HepG2 (cell line): ENCODE results near the gene BBOF1. TPM values are rescaled to one million over a fixed set of nuclear protein-coding genes. Genes with fewer than 3 reads are reported as not detected.

Source experiments
- ARNTL ChIP-seq: sonication (generic); formaldehyde crosslinking; IDR thresholded peaks from 2 replicates; pipeline ENCODE4 v1.4.0; 2020; ENCODE audit warnings: mild to moderate bottlenecking, missing genetic modification reagents
- BCL6 ChIP-seq: IDR thresholded peaks from 2 replicates; pipeline ENCODE4 v1.6.1; 2016; ENCODE audit warnings: missing genetic modification reagents, missing compliant biosample characterization
- HDAC1 ChIP-seq: sonication (generic); formaldehyde crosslinking; IDR thresholded peaks from 2 replicates; pipeline ENCODE4 v1.5.1; 2020; ENCODE audit warnings: mild to moderate bottlenecking, missing genetic modification reagents
- HOXA5 ChIP-seq: sonication (generic); formaldehyde crosslinking; IDR thresholded peaks from 2 replicates; pipeline ENCODE4 v1.4.0; 2020; ENCODE audit warnings: missing genetic modification reagents
- IRF2 ChIP-seq: IDR thresholded peaks from 2 replicates; pipeline ENCODE4 v1.6.1; 2018; ENCODE audit warnings: missing genetic modification reagents, missing compliant biosample characterization
- MYNN ChIP-seq: sonication (generic); formaldehyde crosslinking; IDR thresholded peaks from 2 replicates; pipeline ENCODE4 v1.4.0; 2020; ENCODE audit warnings: mild to moderate bottlenecking, low read depth, missing genetic modification reagents
- NFATC3 ChIP-seq: sonication (generic); formaldehyde crosslinking; IDR thresholded peaks from 2 replicates; pipeline ENCODE4 v1.5.1; 2020; ENCODE audit warnings: mild to moderate bottlenecking, missing genetic modification reagents
- NFRKB ChIP-seq: fragments of 450-650 bp; IDR thresholded peaks from 2 replicates; pipeline ENCODE4 v1.6.1; 2017
- PHF20 ChIP-seq: sonication (generic); formaldehyde crosslinking; IDR thresholded peaks from 2 replicates; pipeline ENCODE4 v1.5.0; 2020; ENCODE audit warnings: mild to moderate bottlenecking, missing genetic modification reagents
- ZNF335 ChIP-seq: sonication (generic); formaldehyde crosslinking; IDR thresholded peaks from 2 replicates; pipeline ENCODE4 v1.4.0; 2020; ENCODE audit warnings: missing genetic modification reagents
- ZNF777 ChIP-seq: sonication (generic); formaldehyde crosslinking; IDR thresholded peaks from 2 replicates; pipeline ENCODE4 v1.4.0; 2020; ENCODE audit warnings: missing genetic modification reagents
- polyA plus RNA-seq, 8 experiments: library from polyadenylated mRNA; depleted of rRNA in 3 of 8; stranded (reverse) in 7 of 8; unstranded in 1 of 8; fragments of >200 nt; fragmentation: Illumina TruSeq in 4 of 8; extraction: Trizol in 4 of 8; gene quantifications; 2 replicates each; pipeline versions ENCODE4 v1.2.1 to v1.2.3, GENCODE V29; 2011 to 2016; ENCODE audit warnings: low read depth in 4 of 8, missing spikeins in 1 of 8, mixed read lengths in 1 of 8; ENCODE audit not compliant: insufficient read depth in 1 of 8
- total RNA-seq, 5 experiments: library from RNA; depleted of rRNA; stranded (reverse); fragments of >200 nt; fragmentation: Illumina TruSeq; extraction: Trizol; gene quantifications; 2 replicates each; pipeline ENCODE4 v1.2.3, GENCODE V29; 2016; ENCODE audit warnings: low read depth in 1 of 5
- TF ChIP-seq, protein P1 (sequence below): sonication (generic); formaldehyde crosslinking; IDR thresholded peaks from 2 replicates; pipeline ENCODE4 v1.4.0; 2020; ENCODE audit warnings: missing genetic modification reagents; ENCODE audit errors: not compliant biosample characterization
- TF ChIP-seq, protein P2 (sequence below): sonication (generic); formaldehyde crosslinking; IDR thresholded peaks from 2 replicates; pipeline ENCODE4 v1.8.1; 2023; ENCODE audit warnings: mild to moderate bottlenecking, inconsistent platforms, moderate library complexity, missing genetic modification reagents, borderline replicate concordance
- TF ChIP-seq, protein P3 (sequence below): IDR thresholded peaks from 2 replicates; pipeline ENCODE4 v1.6.1; 2016; ENCODE audit warnings: low read depth, control low read depth

Gene BBOF1
- total and polyA plus RNA-seq, 2 of the 13 experiments (the other 11 are each of a cell fraction or from before 2014, with no cell fraction given) = 1.6 to 2.3 TPM

DNA sequence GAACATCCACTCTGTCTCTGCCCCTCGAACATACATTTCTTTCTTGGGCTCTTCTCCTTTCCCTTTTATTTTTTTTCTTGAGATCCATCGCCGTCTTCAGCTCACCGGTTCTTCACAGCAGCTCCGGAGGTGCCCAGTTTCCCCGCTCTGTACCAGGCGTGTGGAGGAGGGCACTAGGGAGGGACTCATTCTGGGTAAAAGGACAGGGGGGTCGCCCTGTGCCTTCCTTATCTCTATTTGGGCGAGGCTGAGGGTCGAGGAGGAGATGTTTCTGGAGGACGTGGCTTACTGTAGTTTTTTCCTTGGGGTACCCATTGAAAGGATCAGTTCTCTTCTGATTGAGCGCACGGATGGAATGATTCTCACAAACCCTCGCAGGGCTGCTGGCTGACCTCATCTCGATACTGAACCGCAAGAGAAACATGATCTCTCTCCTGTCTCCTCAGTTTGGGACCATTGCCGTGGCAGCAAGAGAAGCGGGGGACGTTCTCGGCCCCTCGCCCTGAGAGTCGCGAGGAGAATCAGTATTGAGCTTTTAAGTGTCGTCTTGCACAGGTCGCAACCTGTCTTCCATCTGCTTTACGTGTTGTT lies 66.0 kb downstream of the BBOF1 start (continued):
- TF ChIP-seq MYNN (0 out of 2 replicates have a peak, but pooled peaks have one; percentile 5), IRF2 (CRISPR knock-in tag) (0 out of 2 replicates have a peak, but pooled peaks have one; percentile 7), ARNTL (peak; percentile 5; the same call in 1 of the 2 replicates), ZNF335 (CRISPR knock-in tag) (no peak), NFATC3 (CRISPR knock-in tag) (0 out of 2 replicates have a peak, but pooled peaks have one; percentile 11), HOXA5 (0 out of 2 replicates have a peak, but pooled peaks have one; percentile 41), HDAC1 (CRISPR knock-in tag) (peak; percentile 2; the same call in 1 of the 2 replicates), BCL6 (CRISPR knock-in tag) (no peak), ZNF777 (CRISPR knock-in tag) (0 out of 2 replicates have a peak, but pooled peaks have one; percentile 1), NFRKB (no peak), PHF20 (CRISPR knock-in tag) (peak; percentile 64)
- TF ChIP-seq, protein P1, sequence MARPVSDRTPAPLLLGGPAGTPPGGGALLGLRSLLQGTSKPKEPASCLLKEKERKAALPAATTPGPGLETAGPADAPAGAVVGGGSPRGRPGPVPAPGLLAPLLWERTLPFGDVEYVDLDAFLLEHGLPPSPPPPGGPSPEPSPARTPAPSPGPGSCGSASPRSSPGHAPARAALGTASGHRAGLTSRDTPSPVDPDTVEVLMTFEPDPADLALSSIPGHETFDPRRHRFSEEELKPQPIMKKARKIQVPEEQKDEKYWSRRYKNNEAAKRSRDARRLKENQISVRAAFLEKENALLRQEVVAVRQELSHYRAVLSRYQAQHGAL = peak; percentile 13
- TF ChIP-seq, protein P2, sequence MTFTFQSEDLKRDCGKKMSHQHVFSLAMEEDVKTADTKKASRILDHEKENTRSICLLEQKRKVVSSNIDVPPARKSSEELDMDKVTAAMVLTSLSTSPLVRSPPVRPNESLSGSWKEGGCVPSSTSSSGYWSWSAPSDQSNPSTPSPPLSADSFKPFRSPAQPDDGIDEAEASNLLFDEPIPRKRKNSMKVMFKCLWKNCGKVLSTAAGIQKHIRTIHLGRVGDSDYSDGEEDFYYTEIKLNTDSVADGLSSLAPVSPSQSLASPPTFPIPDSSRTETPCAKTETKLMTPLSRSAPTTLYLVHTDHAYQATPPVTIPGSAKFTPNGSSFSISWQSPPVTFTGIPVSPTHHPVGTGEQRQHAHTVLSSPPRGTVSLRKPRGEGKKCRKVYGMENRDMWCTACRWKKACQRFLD (CRISPR knock-in tag) = no peak
- TF ChIP-seq, protein P3, sequence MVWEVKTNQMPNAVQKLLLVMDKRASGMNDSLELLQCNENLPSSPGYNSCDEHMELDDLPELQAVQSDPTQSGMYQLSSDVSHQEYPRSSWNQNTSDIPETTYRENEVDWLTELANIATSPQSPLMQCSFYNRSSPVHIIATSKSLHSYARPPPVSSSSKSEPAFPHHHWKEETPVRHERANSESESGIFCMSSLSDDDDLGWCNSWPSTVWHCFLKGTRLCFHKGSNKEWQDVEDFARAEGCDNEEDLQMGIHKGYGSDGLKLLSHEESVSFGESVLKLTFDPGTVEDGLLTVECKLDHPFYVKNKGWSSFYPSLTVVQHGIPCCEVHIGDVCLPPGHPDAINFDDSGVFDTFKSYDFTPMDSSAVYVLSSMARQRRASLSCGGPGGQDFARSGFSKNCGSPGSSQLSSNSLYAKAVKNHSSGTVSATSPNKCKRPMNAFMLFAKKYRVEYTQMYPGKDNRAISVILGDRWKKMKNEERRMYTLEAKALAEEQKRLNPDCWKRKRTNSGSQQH (CRISPR knock-in tag) = 0 out of 2 replicates have a peak, but pooled peaks have one; percentile 51
